SK-N-SH treated with all-trans-retinoic acid at 6 μM for 48 hours (cell line): ENCODE measurements around the gene RNF44.

ENCODE experiments used
- ATAC-seq: fragments of 200-7000 bp; cut with Tn5 transposase; 3 replicates; pipeline ENCODE4 v1.9.1; 2020; ENCODE audit warnings: mild to moderate bottlenecking, moderate library complexity
- ARNTL ChIP-seq: fragments of 450-650 bp; formaldehyde crosslinking; IDR thresholded peaks from 2 replicates; pipeline ENCODE4 v1.5.0; 2020; ENCODE audit warnings: low read depth, mild to moderate bottlenecking, moderate library complexity, borderline replicate concordance
- BACH2 ChIP-seq: fragments of 250-450 bp; sonication (Bioruptor Pico); IDR thresholded peaks from 2 replicates; pipeline ENCODE4 v1.9.0; 2021; ENCODE audit warnings: mild to moderate bottlenecking, borderline replicate concordance
- ESRRG ChIP-seq: fragments of 250-450 bp; sonication (Bioruptor Pico); IDR thresholded peaks from 2 replicates; pipeline ENCODE4 v1.6.1; 2021; ENCODE audit warnings: mild to moderate bottlenecking
- GLIS3 ChIP-seq: fragments of 250-450 bp; sonication (Bioruptor Pico); IDR thresholded peaks from 2 replicates; pipeline ENCODE4 v1.5.0; 2020; ENCODE audit warnings: mild to moderate bottlenecking, moderate library complexity
- OSR1 ChIP-seq: fragments of 250-450 bp; sonication (Bioruptor Pico); IDR thresholded peaks from 2 replicates; pipeline ENCODE4 v1.8.0; 2022; ENCODE audit warnings: moderate library complexity, mild to moderate bottlenecking, inconsistent platforms
- PPARA ChIP-seq: fragments of 250-450 bp; sonication (Bioruptor Pico); IDR thresholded peaks from 2 replicates; pipeline ENCODE4 v1.5.0; 2020; ENCODE audit warnings: mild to moderate bottlenecking, borderline replicate concordance
- RARB ChIP-seq: fragments of 250-450 bp; sonication (Bioruptor Pico); IDR thresholded peaks from 2 replicates; pipeline ENCODE4 v1.8.0; 2021; ENCODE audit warnings: mild to moderate bottlenecking, moderate library complexity
- SNAI2 ChIP-seq: fragments of 250-450 bp; sonication (Bioruptor Pico); IDR thresholded peaks from 2 replicates; pipeline ENCODE4 v1.5.0; 2020; ENCODE audit warnings: mild to moderate bottlenecking, moderate library complexity
- TCF4 ChIP-seq: fragments of 250-450 bp; sonication (Bioruptor Pico); IDR thresholded peaks from 2 replicates; pipeline ENCODE4 v1.8.0; 2021; ENCODE audit warnings: mild to moderate bottlenecking, moderate library complexity, borderline replicate concordance
- TOX ChIP-seq: fragments of 250-450 bp; sonication (Bioruptor Pico); IDR thresholded peaks from 2 replicates; pipeline ENCODE4 v1.8.0; 2021; ENCODE audit warnings: mild to moderate bottlenecking, moderate library complexity, borderline replicate concordance
- ZC3H10 ChIP-seq: fragments of 250-450 bp; sonication (Bioruptor Pico); IDR thresholded peaks from 2 replicates; pipeline ENCODE4 v1.5.1; 2021; ENCODE audit warnings: mild to moderate bottlenecking, moderate library complexity
- ZFP3 ChIP-seq: fragments of 250-450 bp; sonication (Bioruptor Pico); IDR thresholded peaks from 2 replicates; pipeline ENCODE4 v1.5.0; 2020; ENCODE audit warnings: mild to moderate bottlenecking, moderate library complexity
- ZFP30 ChIP-seq: fragments of 450-650 bp; formaldehyde crosslinking; IDR thresholded peaks from 2 replicates; pipeline ENCODE4 v1.5.0; 2022; ENCODE audit warnings: mild to moderate bottlenecking, moderate library complexity
- ZNF565 ChIP-seq: fragments of 450-650 bp; formaldehyde crosslinking; conservative IDR thresholded peaks from 2 replicates; pipeline ENCODE4 v1.5.0; 2020; ENCODE audit warnings: low read depth, mild to moderate bottlenecking, moderate library complexity
- ZNF70 ChIP-seq: fragments of 450-650 bp; formaldehyde crosslinking; IDR thresholded peaks from 2 replicates; pipeline ENCODE4 v1.5.0; 2020; ENCODE audit warnings: mild to moderate bottlenecking, moderate library complexity
- ZNF8 ChIP-seq: fragments of 450-650 bp; formaldehyde crosslinking; IDR thresholded peaks from 2 replicates; pipeline ENCODE4 v1.5.0; 2020; ENCODE audit warnings: mild to moderate bottlenecking, moderate library complexity
- TF ChIP-seq, protein P1 (sequence below): fragments of 250-450 bp; sonication (Bioruptor Pico); IDR thresholded peaks from 2 replicates; pipeline ENCODE4 v1.8.0; 2020; ENCODE audit warnings: mild to moderate bottlenecking, moderate library complexity, borderline replicate concordance
- TF ChIP-seq, protein P2 (sequence below): fragments of 250-450 bp; sonication (Bioruptor Pico); IDR thresholded peaks from 2 replicates; pipeline ENCODE4 v1.5.1; 2020; ENCODE audit warnings: low read depth, mild to moderate bottlenecking, moderate library complexity
- TF ChIP-seq, protein P3 (sequence below): fragments of 250-450 bp; sonication (Bioruptor Pico); IDR thresholded peaks from 2 replicates; pipeline ENCODE4 v1.5.1; 2021; ENCODE audit warnings: mild to moderate bottlenecking, moderate library complexity
- TF ChIP-seq, protein P4 (sequence below): fragments of 250-450 bp; sonication (Bioruptor Pico); IDR thresholded peaks from 2 replicates; pipeline ENCODE4 v1.8.0; 2021; ENCODE audit warnings: low read depth, mild to moderate bottlenecking, moderate library complexity, borderline replicate concordance
- TF ChIP-seq, protein P5 (sequence below): fragments of 250-450 bp; sonication (Bioruptor Pico); IDR thresholded peaks from 2 replicates; pipeline ENCODE4 v1.5.0; 2020; ENCODE audit warnings: mild to moderate bottlenecking, moderate library complexity

RNF44 gene

DNA sequence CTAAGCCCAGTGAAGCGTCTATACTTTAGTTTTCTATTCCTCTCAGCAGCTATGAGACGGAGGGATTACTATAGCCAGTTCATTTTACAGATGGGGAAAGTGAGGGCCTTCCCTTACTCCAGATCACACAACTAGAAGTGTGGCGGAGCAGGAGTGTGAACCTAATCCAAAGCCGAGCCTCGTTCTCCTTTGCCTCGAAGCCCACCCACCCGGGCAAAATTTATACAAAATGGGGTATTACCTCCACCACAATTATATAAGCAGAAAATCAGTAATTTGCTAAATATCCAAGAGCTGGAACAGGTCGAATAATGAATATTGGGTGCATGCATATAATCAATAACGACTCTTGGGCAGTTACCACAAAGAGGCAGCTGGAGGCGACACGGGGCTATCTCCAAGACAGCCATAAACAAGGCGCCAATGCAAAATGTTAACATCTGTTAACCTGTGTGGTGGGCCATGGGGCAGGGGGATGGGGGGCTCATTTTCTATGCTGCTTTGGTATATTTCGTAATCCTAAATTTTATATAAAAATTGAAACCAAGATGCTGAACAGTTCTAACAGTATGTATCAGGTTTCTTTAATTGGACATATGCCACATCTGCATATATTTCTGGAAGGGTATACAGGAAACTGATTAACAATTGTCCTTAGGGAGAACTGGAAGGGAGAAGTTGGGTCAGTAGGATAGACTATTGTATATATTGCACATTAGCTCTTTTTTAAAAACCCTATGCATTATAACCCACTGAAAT is 1.2 kb upstream of the RNF44 start:
- no peak for ATAC-seq
- TF ChIP-seq ZC3H10 (CRISPR knock-in tag) = no peak
- TF ChIP-seq ZFP30 = no peak
- TF ChIP-seq ESRRG (CRISPR knock-in tag) = no peak
- no peak for TF ChIP-seq ZNF565 (CRISPR knock-in tag)
- no peak for TF ChIP-seq RARB (CRISPR knock-in tag)
- TF ChIP-seq OSR1 (CRISPR knock-in tag) = no peak
- TF ChIP-seq, protein P1, sequence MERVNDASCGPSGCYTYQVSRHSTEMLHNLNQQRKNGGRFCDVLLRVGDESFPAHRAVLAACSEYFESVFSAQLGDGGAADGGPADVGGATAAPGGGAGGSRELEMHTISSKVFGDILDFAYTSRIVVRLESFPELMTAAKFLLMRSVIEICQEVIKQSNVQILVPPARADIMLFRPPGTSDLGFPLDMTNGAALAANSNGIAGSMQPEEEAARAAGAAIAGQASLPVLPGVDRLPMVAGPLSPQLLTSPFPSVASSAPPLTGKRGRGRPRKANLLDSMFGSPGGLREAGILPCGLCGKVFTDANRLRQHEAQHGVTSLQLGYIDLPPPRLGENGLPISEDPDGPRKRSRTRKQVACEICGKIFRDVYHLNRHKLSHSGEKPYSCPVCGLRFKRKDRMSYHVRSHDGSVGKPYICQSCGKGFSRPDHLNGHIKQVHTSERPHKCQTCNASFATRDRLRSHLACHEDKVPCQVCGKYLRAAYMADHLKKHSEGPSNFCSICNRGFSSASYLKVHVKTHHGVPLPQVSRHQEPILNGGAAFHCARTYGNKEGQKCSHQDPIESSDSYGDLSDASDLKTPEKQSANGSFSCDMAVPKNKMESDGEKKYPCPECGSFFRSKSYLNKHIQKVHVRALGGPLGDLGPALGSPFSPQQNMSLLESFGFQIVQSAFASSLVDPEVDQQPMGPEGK (CRISPR knock-in tag) = no peak
- TF ChIP-seq TOX = no peak
- no peak for TF ChIP-seq ZFP3 (CRISPR knock-in tag)
- TF ChIP-seq SNAI2 (CRISPR knock-in tag) = no peak
- no peak for TF ChIP-seq PPARA
- TF ChIP-seq, all 23 proteins: peak for 0

DNA sequence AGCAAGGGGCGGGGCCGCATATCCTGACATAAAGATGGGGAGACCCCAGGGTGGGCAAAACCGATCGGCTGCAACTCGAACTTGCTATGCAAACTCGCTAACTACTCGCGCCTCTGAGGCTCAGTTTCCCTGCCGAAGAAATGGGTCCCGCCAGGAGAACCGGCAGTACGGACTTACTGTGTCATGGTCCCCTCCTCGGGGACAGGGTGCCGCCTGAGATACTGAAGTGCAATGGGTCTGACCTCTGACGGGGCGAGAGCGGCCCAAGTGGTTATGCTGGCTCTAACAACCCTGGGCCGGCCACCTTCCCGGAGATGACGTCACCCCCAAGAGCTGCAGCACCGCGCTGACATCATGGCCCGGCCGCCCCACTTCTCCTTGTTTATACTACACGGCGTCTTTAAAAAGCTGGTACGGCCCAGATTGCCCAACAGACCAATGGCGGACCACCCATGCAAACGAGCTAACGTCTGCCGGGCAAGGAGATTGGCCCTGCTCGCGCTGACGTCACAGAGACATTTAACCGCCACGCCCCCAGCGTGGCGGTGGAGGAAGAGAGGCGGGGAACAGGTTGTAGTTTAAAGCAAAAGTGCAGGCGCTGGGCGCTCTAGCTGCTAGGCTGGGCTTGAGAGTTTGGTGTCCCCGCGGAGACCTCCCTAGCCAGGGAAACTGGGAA is 490 bp upstream of the RNF44 start:
- TF ChIP-seq, protein P2, sequence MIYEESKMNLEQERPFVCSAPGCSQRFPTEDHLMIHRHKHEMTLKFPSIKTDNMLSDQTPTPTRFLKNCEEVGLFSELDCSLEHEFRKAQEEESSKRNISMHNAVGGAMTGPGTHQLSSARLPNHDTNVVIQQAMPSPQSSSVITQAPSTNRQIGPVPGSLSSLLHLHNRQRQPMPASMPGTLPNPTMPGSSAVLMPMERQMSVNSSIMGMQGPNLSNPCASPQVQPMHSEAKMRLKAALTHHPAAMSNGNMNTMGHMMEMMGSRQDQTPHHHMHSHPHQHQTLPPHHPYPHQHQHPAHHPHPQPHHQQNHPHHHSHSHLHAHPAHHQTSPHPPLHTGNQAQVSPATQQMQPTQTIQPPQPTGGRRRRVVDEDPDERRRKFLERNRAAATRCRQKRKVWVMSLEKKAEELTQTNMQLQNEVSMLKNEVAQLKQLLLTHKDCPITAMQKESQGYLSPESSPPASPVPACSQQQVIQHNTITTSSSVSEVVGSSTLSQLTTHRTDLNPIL (CRISPR knock-in tag) = peak; percentile 87; the same call in 1 of the 2 replicates
- TF ChIP-seq SNAI2 (CRISPR knock-in tag) (0 out of 2 replicates have a peak, but pooled peaks have one; percentile 44), BACH2 (CRISPR knock-in tag) (peak; percentile 72; the same call in 1 of the 2 replicates), ZFP30 (no peak), ZNF8 (no peak), ARNTL (CRISPR knock-in tag) (no peak), ZFP3 (CRISPR knock-in tag) (peak; percentile 69; the same call in 1 of the 2 replicates), ESRRG (CRISPR knock-in tag) (no peak), ZNF565 (CRISPR knock-in tag) (no peak), TOX (no peak), PPARA (no peak), ZNF70 (CRISPR knock-in tag) (no peak), GLIS3 (CRISPR knock-in tag) (no peak), ZC3H10 (CRISPR knock-in tag) (no peak), TCF4 (CRISPR knock-in tag) (no peak), OSR1 (CRISPR knock-in tag) (no peak)
- TF ChIP-seq, protein P3, sequence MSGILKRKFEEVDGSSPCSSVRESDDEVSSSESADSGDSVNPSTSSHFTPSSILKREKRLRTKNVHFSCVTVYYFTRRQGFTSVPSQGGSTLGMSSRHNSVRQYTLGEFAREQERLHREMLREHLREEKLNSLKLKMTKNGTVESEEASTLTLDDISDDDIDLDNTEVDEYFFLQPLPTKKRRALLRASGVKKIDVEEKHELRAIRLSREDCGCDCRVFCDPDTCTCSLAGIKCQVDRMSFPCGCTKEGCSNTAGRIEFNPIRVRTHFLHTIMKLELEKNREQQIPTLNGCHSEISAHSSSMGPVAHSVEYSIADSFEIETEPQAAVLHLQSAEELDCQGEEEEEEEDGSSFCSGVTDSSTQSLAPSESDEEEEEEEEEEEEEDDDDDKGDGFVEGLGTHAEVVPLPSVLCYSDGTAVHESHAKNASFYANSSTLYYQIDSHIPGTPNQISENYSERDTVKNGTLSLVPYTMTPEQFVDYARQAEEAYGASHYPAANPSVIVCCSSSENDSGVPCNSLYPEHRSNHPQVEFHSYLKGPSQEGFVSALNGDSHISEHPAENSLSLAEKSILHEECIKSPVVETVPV (CRISPR knock-in tag) = no peak
- TF ChIP-seq, protein P4, sequence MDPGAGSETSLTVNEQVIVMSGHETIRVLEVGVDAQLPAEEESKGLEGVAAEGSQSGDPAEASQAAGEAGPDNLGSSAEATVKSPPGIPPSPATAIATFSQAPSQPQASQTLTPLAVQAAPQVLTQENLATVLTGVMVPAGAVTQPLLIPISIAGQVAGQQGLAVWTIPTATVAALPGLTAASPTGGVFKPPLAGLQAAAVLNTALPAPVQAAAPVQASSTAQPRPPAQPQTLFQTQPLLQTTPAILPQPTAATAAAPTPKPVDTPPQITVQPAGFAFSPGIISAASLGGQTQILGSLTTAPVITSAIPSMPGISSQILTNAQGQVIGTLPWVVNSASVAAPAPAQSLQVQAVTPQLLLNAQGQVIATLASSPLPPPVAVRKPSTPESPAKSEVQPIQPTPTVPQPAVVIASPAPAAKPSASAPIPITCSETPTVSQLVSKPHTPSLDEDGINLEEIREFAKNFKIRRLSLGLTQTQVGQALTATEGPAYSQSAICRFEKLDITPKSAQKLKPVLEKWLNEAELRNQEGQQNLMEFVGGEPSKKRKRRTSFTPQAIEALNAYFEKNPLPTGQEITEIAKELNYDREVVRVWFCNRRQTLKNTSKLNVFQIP (CRISPR knock-in tag) = no peak
- TF ChIP-seq, protein P1 (CRISPR knock-in tag) = no peak
- TF ChIP-seq, protein P5, sequence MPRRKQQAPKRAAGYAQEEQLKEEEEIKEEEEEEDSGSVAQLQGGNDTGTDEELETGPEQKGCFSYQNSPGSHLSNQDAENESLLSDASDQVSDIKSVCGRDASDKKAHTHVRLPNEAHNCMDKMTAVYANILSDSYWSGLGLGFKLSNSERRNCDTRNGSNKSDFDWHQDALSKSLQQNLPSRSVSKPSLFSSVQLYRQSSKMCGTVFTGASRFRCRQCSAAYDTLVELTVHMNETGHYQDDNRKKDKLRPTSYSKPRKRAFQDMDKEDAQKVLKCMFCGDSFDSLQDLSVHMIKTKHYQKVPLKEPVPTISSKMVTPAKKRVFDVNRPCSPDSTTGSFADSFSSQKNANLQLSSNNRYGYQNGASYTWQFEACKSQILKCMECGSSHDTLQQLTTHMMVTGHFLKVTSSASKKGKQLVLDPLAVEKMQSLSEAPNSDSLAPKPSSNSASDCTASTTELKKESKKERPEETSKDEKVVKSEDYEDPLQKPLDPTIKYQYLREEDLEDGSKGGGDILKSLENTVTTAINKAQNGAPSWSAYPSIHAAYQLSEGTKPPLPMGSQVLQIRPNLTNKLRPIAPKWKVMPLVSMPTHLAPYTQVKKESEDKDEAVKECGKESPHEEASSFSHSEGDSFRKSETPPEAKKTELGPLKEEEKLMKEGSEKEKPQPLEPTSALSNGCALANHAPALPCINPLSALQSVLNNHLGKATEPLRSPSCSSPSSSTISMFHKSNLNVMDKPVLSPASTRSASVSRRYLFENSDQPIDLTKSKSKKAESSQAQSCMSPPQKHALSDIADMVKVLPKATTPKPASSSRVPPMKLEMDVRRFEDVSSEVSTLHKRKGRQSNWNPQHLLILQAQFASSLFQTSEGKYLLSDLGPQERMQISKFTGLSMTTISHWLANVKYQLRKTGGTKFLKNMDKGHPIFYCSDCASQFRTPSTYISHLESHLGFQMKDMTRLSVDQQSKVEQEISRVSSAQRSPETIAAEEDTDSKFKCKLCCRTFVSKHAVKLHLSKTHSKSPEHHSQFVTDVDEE (CRISPR knock-in tag) = no peak
- ATAC-seq = peak; percentile 89
